ENCODE data around the gene THRSP. TPM values are rescaled to one million over a fixed set of nuclear protein-coding genes. Genes with fewer than 3 reads are reported as not detected.
A peak's percentile ranks its signal among the peaks of the same experiment; 100 is the strongest.

The THRSP gene
- polyA plus RNA-seq, 2 of the 4 experiments (the other 2 are of a cell fraction): not detected

- DNase-seq (ENCODE audit: low read depth in 1 of 2, low spot score in 1 of 2) (no peak), FAIRE-seq (no peak), ATAC-seq (no peak)
- WGBS (ENCODE audit: missing lambda C conversion rate): 91% methylated on average over 8 of the region's 8 CpGs
- Histone ChIP-seq H3K9me3 (no peaks in the 10 kb centered on the region), H3K4me2 (no peak overlapping the region), H3K27ac (no peak overlapping the region), H3K4me3 (no peak overlapping the region), H3K4me1 (no peaks in the 10 kb centered on the region)
- no peak for TF ChIP-seq HDAC2 (IDR thresholded peaks at IDR 0.05)
- TF ChIP-seq JUNB (IDR thresholded peaks at IDR 0.05): no peak
- no peak for TF ChIP-seq POLR2A (IDR thresholded peaks at IDR 0.05; ENCODE audit: low read length)
- no peak for TF ChIP-seq NR3C1 (IDR thresholded peaks at IDR 0.05)
- no peak for TF ChIP-seq MAZ (IDR thresholded peaks at IDR 0.05; ENCODE audit: borderline replicate concordance, low read depth, low read length)
- no peak for TF ChIP-seq EHF (CRISPR knock-in tag; IDR thresholded peaks at IDR 0.05)
- TF ChIP-seq FOSL2 (IDR thresholded peaks at IDR 0.05): no peak
- TF ChIP-seq FOSL2 (CRISPR knock-in tag; IDR thresholded peaks at IDR 0.05): no peak
- TF ChIP-seq SREBF2 (IDR thresholded peaks at IDR 0.05): no peak
- no peak for TF ChIP-seq CTCF (IDR thresholded peaks at IDR 0.05)
- no peak for TF ChIP-seq JUN (IDR thresholded peaks at IDR 0.05)
- TF ChIP-seq ZFP36 (IDR thresholded peaks at IDR 0.05; ENCODE audit: borderline replicate concordance, partially characterized antibody): no peak
- no peak for TF ChIP-seq ZSCAN20 (CRISPR knock-in tag; IDR thresholded peaks at IDR 0.05)
- TF ChIP-seq CHD4 (IDR thresholded peaks at IDR 0.05; ENCODE audit: borderline replicate concordance): no peak
- TF ChIP-seq RNF2 (IDR thresholded peaks at IDR 0.05; ENCODE audit: borderline replicate concordance, low read depth): no peak
- TF ChIP-seq RAD21 (conservative IDR thresholded peaks at IDR 0.05 in 1 of 2, IDR thresholded peaks at IDR 0.05 in 1 of 2): no peak
- TF ChIP-seq MAFK (IDR thresholded peaks at IDR 0.05; ENCODE audit: partially characterized antibody): no peak
- CTCF ChIA-PET: interaction anchor here (3.6 kb wide), 1 partner anchor 14 kb away, joined by 19 read pairs; no protein-coding TSS in a partner anchor
- POLR2A ChIA-PET: no interaction called here
These were observed 3.1 kb upstream of the THRSP start for GRCh38 chr11:78060533-78060932.

DNA sequence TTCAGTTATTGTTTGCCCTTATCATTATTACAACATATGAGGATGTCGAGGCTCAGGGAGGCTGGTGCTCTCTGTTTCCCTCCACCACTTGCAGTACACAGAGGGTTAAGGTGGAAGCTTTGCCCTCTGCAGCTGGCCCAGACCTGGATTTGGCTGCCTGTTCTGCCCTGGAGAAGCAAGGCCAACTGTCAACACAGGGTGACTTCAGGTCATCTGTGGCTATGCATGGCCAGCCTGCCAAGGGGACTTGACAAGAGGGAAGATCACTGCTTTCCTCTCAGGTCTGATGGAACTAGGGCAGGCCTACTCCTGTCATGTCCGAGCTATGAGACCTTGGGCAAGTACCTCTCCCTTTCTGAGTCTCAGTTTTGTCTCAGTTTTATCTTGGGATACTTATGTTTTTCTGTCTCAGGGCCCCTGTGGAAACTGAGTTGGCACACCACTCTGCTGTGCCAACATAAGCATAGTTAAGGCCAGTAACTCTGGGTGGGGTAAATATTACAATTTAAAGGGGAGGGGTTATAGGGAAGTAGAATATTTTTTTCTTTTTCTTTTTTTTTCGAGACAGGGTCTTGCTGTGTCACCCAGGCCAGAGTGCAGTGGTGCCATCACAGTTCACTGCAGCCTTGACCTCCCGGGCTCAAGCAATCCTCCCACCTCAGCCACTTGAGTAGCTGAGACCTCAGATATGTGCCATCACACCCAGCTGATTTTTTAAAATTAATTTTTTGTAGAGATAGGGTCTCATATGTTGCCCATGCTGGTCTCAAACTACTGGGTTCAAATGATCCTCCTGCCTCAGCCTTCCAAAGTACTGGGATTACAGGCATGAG lies 2.4 kb upstream of the THRSP start:
- no peak for DNase-seq (ENCODE audit: low read depth in 1 of 2, low spot score in 1 of 2)
- POLR2A ChIA-PET: no interaction called here
- WGBS (ENCODE audit: missing lambda C conversion rate): 59% methylated on average over 4 of the region's 4 CpGs
- ATAC-seq: peak; percentile 34 to 40; a peak in 3 of 6 replicates
- Histone ChIP-seq H3K9me3 (no peaks in the 10 kb centered on the region), H3K4me1 (no peaks in the 10 kb centered on the region), H3K27ac (no peak overlapping the region), H3K4me3 (no peak overlapping the region), H3K4me2 (no peak overlapping the region)
- FAIRE-seq: no peak
- no peak for TF ChIP-seq BCL3 (IDR thresholded peaks at IDR 0.05)
- TF ChIP-seq HES2 (IDR thresholded peaks at IDR 0.05): no peak
- no peak for TF ChIP-seq JUNB (IDR thresholded peaks at IDR 0.05)
- TF ChIP-seq RNF2 (IDR thresholded peaks at IDR 0.05; ENCODE audit: borderline replicate concordance, low read depth): no peak
- TF ChIP-seq ESRRA (IDR thresholded peaks at IDR 0.05; ENCODE audit: borderline replicate concordance, low read length): no peak
- no peak for TF ChIP-seq POLR2A (IDR thresholded peaks at IDR 0.05; ENCODE audit: low read length)
- TF ChIP-seq TFCP2L1 (CRISPR knock-in tag; IDR thresholded peaks at IDR 0.05): no peak
- CTCF ChIA-PET: interaction anchor here (3.6 kb wide), 1 partner anchor 15 kb away, joined by 19 read pairs; no protein-coding TSS in a partner anchor

DNA sequence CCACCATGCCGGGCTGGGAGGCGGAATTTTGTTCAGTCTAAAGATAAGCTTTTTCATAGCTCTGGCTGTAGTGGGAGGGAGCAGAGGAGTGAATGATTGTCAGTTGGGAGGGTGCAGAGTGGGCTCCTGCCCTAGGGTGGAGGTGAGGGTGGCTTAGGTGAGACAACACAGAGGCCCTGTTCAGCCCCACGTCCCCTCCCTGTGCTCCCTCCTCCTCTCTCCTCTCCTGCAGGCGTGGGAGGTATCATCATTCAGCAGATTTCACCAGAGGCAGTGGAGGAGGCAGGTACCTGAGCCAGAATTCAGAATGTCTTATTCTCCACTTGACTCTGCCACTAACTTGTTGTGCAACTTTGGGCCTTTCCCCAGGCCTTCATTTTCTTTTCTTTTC lies 1.7 kb upstream of the THRSP start:
- 85% methylated on average over 4 of the region's 4 CpGs for WGBS (ENCODE audit: missing lambda C conversion rate)
- ChIA-PET CTCF (interaction anchor here (3.6 kb wide), 1 partner anchor 15 kb away, joined by 19 read pairs; no protein-coding TSS in a partner anchor), POLR2A (no interaction called here)
- TF ChIP-seq, protein P1, sequence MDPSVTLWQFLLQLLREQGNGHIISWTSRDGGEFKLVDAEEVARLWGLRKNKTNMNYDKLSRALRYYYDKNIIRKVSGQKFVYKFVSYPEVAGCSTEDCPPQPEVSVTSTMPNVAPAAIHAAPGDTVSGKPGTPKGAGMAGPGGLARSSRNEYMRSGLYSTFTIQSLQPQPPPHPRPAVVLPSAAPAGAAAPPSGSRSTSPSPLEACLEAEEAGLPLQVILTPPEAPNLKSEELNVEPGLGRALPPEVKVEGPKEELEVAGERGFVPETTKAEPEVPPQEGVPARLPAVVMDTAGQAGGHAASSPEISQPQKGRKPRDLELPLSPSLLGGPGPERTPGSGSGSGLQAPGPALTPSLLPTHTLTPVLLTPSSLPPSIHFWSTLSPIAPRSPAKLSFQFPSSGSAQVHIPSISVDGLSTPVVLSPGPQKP (IDR thresholded peaks at IDR 0.05; ENCODE audit: low read depth, low read length): no peak
- TF ChIP-seq NFE2L2 (conservative IDR thresholded peaks at IDR 0.05; ENCODE audit: low read length) (no peak), HOXB5 (CRISPR knock-in tag; IDR thresholded peaks at IDR 0.05) (no peak), CTCF (IDR thresholded peaks at IDR 0.05) (no peak), CBX8 (IDR thresholded peaks at IDR 0.05) (no peak), JUN (IDR thresholded peaks at IDR 0.05) (no peak), RFX5 (IDR thresholded peaks at IDR 0.05) (no peak), KDM1A (IDR thresholded peaks at IDR 0.05; ENCODE audit: low read depth) (no peak), TFCP2L1 (CRISPR knock-in tag; IDR thresholded peaks at IDR 0.05) (no peak)

More for the DNA sequence above, 1.7 kb upstream of the THRSP start:
- H3K27ac ChIP-seq: no peak overlapping the region
- no peak for ATAC-seq
- no peaks in the 10 kb centered on the region for H3K9me3 ChIP-seq
- no peak overlapping the region for H3K4me3 ChIP-seq
- FAIRE-seq: no peak
- no peak overlapping the region for H3K4me2 ChIP-seq
- DNase-seq (ENCODE audit: low read depth in 1 of 2, low spot score in 1 of 2): no peak
- H3K4me1 ChIP-seq: no peaks in the 10 kb centered on the region

All from A549 (cell line).